Aorta (tissue), 5 donors: ENCODE measurements around the gene DHRSX. TPM values are rescaled to one million over a fixed set of nuclear protein-coding genes. Genes with fewer than 3 reads are reported as not detected.

ENCODE experiments used
- ATAC-seq: fragments of 200-7000 bp; cut with Tn5 transposase; one replicate; pipeline ENCODE4 v1.9.1; 2022; ENCODE audit warnings: moderate library complexity; ENCODE audit not compliant: low FRiP score
- DNase-seq, 2 donors: peaks; one replicate each; pipeline ENCODE4 v3.0.0-alpha.2; 2020
- H3K27ac ChIP-seq, 2 donors: one replicate each; pipeline ENCODE4 v1.5.1; 2013; ENCODE audit warnings: low read length in 2 of 2, mild to moderate bottlenecking in 2 of 2, moderate library complexity in 2 of 2, control low read depth in 1 of 2, inconsistent platforms in 1 of 2, low read depth in 1 of 2
- H3K27me3 ChIP-seq, 2 donors: one replicate each; pipeline ENCODE4 v1.6.1; 2013; ENCODE audit warnings: control low read depth in 1 of 2, low read length in 1 of 2, mild to moderate bottlenecking in 1 of 2, moderate library complexity in 1 of 2; ENCODE audit not compliant: insufficient read depth in 2 of 2, control insufficient read depth in 1 of 2
- H3K36me3 ChIP-seq, 2 donors: one replicate each; pipeline ENCODE4 v1.6.1; 2013; ENCODE audit warnings: control low read depth in 1 of 2, low read length in 1 of 2, mild to moderate bottlenecking in 1 of 2; ENCODE audit not compliant: insufficient read depth in 2 of 2, control insufficient read depth in 1 of 2
- H3K4me1 ChIP-seq, 2 donors: one replicate each; pipeline ENCODE4 v1.6.1; 2013; ENCODE audit warnings: low read length in 2 of 2, control low read depth in 1 of 2, mild to moderate bottlenecking in 1 of 2, moderate library complexity in 1 of 2; ENCODE audit not compliant: insufficient read depth in 2 of 2, control insufficient read depth in 1 of 2
- H3K4me3 ChIP-seq, 2 donors: one replicate each; pipeline ENCODE4 v1.5.1; 2013; ENCODE audit warnings: low read length in 2 of 2, control low read depth in 1 of 2, mild to moderate bottlenecking in 1 of 2
- H3K9me3 ChIP-seq: one replicate; pipeline ENCODE4 v1.6.1; 2013; ENCODE audit warnings: mild to moderate bottlenecking, low read length; ENCODE audit not compliant: control insufficient read depth
- WGBS, 2 donors: extraction: QIAGEN DNeasy Blood & Tissue Kit; methylation state at CpG; one replicate each; pipeline ENCODE4 v1.1.7; 2013; 5-methylcytosine and 5-hydroxymethylcytosine counted together
- intact Hi-C, 2 donors: fragments of 100-400 bp; cut with DNase I; formaldehyde crosslinking; loops; one replicate each; pipeline versions ENCODE4 v1.14.2 to v1.15.0; 2022
- polyA plus RNA-seq, 2 donors: library from polyadenylated mRNA; stranded (reverse); fragments of 200-250 nt; gene quantifications; one replicate each; pipeline ENCODE4 v1.2.3, GENCODE V29; 2013
- total RNA-seq, 2 donors: library from RNA; stranded (reverse); fragmentation: NEBNext Ultra II Directional; extraction: Animal tissue kit (Norgen Biotek cat#: 25700); gene quantifications; one replicate each; pipeline ENCODE4 v1.2.1, GENCODE V29; 2021
- donor health status: healthy with polysubstance abuse.
- donor health status: Bipolar disorder and iron deficiency.
- donor health status: DM: no; HTN: no; CAD: no.
- donor health status: DM: no; HTN: no; CAD: no.
- donor health status: DM: yes; HTN: yes; CAD: no.

Gene DHRSX
- total and polyA plus RNA-seq, 4 donors = 6.0 to 21.8 (median 11.7) TPM

DNA sequence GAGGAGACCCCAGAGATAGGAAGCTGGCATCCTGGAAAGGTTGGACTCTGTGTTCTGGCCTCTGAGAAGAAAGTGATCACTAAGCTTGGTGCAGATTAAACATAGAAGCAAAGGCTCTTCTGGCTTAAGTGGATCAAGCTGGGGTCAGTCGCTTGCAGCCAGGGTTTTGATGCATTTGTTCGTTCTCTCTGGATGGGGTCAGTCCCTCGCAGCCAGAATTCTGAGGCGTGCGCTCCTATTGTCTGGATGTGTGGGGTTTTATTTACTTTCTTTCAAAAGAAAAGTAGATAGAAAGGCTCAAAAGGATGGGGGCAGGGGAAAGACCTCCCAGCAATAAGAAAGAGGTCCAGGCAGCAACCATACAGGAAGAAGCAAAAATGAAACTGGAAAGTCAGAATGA lies 152.6 kb downstream of the DHRSX start:
- intact Hi-C loops = no loop called here
- no peaks in the 10 kb centered on the region for H3K27me3 ChIP-seq
- H3K4me1 ChIP-seq = no peaks in the 10 kb centered on the region
- H3K27ac ChIP-seq = no peak overlapping the region
- no peaks in the 10 kb centered on the region for H3K36me3 ChIP-seq
- H3K4me3 ChIP-seq = no peak overlapping the region
- no peaks in the 10 kb centered on the region for H3K9me3 ChIP-seq
- 75 to 98% methylated on average over 5 of the region's 5 CpGs for WGBS, 2 donors
- no peak for ATAC-seq
- DNase-seq = no peak

DNA sequence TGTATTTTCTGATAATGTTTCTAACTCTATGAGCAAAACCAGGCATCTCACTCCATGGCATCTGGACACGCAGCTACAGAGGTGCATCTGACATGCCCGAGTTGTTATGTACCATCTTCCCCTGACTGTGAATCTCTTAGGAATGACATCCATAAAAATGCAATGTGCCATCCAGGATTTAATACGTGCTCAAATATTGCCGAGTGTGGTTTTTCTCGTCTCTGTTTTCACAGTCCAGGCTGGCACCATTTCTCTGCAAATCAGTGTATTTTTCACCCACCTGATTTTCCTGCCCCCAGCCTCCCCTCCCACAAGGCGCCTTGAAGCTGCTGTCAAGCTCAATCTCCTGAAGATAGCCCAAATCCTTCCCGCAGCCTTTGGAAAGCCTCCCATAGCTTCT lies 154.6 kb downstream of the DHRSX start:
- Histone ChIP-seq H3K36me3 (no peaks in the 10 kb centered on the region), H3K27me3 (no peaks in the 10 kb centered on the region), H3K4me3 (no peak overlapping the region), H3K9me3 (no peaks in the 10 kb centered on the region), H3K4me1 (peaks cover 0 to 3% of the 10 kb centered on the region in 2 donors), H3K27ac (no peak overlapping the region)
- DNase-seq = no peak
- WGBS, 2 donors = 80 to 83% methylated on average over 7 of the region's 7 CpGs
- no peak for ATAC-seq
- intact Hi-C loops = no loop called here

DNA sequence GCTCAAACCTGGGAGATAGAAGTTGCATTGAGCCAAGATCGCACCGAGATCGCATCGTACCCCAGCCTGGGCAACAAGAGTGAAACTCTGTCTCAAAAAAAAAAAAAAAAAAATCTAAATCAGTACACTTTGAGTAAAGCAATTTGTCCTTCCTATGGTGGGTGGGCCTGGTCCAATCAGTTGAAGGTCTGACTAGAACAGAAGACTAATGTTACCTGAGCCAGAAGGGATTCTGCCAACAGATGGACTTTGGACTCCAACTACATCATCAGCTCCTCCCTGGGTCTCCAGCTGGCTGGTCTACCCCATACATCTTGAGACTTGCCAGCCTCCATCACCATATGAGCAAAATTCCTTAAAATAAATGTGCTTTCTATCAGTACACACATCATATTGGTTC lies 155.2 kb downstream of the DHRSX start:
- no peak for DNase-seq
- no peak overlapping the region for H3K27ac ChIP-seq
- no peaks in the 10 kb centered on the region for H3K27me3 ChIP-seq
- no peaks in the 10 kb centered on the region for H3K36me3 ChIP-seq
- WGBS, 2 donors = 97 to 98% methylated on average over 4 of the region's 4 CpGs
- intact Hi-C loops = no loop called here
- no peak for ATAC-seq
- no peaks in the 10 kb centered on the region for H3K9me3 ChIP-seq
- no peak overlapping the region for H3K4me3 ChIP-seq
- peaks cover 0 to 3% of the 10 kb centered on the region in 2 donors for H3K4me1 ChIP-seq

DNA sequence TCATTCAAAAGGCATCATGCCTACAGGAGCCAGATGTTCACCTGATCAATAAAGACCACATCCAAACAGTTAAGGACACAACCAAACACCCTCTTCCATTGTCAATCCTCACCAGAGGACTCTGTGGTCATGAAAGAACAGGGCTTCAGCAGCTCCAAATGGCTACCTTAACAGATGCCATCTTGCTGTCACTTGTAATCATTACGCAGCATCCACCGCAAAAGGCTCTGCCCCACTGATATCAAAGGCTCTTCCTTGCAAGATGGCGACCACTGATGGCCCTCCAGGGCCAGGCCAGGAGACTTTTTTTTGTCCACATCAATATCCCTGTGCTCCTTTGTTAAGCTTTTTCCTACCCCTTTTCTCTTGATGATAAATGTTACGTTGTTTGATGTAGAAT lies 157.4 kb downstream of the DHRSX start:
- intact Hi-C loops = no loop called here
- no peaks in the 10 kb centered on the region for H3K9me3 ChIP-seq
- no peak for DNase-seq
- H3K4me3 ChIP-seq = no peak overlapping the region
- 97% methylated on average over 4 of the region's 4 CpGs for WGBS, 2 donors
- no peak for ATAC-seq
- no peak overlapping the region for H3K27ac ChIP-seq
- H3K4me1 ChIP-seq = peaks cover 0 to 3% of the 10 kb centered on the region in 2 donors
- no peaks in the 10 kb centered on the region for H3K27me3 ChIP-seq
- H3K36me3 ChIP-seq = no peaks in the 10 kb centered on the region

DNA sequence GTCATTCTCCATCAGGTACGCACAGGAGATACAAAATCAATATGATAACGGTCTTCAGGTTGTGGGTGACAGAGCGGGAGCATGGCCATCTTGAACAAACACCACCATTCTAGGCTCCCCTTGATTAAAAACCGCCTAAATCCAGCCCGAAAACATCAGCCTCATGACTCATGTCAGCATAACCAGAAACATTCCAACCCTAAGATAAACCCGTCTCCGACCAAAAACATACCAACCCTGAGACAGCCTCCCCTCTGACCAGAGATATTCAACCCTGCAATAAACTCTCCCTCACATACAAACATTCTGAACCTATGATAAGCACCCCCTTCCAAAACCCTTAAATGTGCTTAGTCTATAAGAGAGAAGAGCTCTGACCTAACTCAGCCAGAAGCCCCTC lies 157.9 kb downstream of the DHRSX start:
- DNase-seq = no peak
- Histone ChIP-seq H3K27ac (peak overlapping the region in 1 of 2 donors; percentile 55), H3K36me3 (no peaks in the 10 kb centered on the region), H3K27me3 (no peaks in the 10 kb centered on the region), H3K9me3 (no peaks in the 10 kb centered on the region), H3K4me1 (peaks cover 0 to 3% of the 10 kb centered on the region in 2 donors), H3K4me3 (no peak overlapping the region)
- WGBS, 2 donors = 29% methylated on average over 7 of the region's 7 CpGs
- no peak for ATAC-seq
- intact Hi-C loops = no loop called here

DNA sequence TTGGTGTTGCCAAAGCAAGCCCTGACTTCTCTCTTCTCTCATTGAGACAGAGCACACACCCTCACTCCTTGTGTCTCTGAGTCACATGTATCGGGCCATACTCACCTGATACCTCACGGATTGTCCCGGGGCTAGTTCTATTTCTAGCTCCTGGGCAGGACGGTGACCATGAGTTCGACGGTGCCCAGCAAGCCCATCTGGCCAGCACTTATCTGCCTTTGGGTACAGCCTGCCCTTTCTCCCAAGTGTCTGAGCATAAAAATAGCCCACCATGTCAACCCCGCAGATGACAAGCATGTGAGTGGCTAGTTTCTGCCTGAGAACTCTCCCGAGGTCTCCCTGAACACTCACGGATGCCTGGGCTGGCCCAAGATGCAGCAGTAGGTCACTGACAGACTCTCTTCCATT lies 158.5 kb downstream of the DHRSX start:
- Histone ChIP-seq H3K9me3 (no peaks in the 10 kb centered on the region), H3K27me3 (no peaks in the 10 kb centered on the region), H3K27ac (peak overlapping the region in 1 of 2 donors; percentile 55), H3K4me3 (no peak overlapping the region), H3K4me1 (peaks cover 0 to 3% of the 10 kb centered on the region in 2 donors), H3K36me3 (no peaks in the 10 kb centered on the region)
- DNase-seq = no peak
- peak; percentile 38 for ATAC-seq
- 11 to 24% methylated on average over 9 of the region's 9 CpGs for WGBS, 2 donors
- intact Hi-C loops = no loop called here

DNA sequence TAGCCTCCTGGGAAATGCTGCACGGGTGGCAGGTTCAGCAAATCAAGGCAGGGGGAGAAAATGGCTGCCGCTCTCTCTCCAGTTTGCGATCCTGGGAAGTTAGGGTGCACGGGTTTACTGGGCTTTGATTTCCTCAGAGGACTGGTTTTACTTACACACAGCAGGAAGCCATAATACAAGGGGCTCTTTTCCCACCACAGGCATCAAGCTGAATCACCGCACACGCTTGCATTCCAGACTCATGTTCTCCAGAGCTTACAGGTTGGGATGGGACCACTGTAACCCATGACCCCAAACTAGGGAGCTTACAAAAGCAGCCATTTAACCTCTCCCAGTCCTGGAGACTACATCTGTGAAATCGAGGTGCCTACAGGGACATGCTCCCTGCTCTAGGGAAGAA lies 159.8 kb downstream of the DHRSX start:
- H3K27ac ChIP-seq = no peak overlapping the region
- no peaks in the 10 kb centered on the region for H3K27me3 ChIP-seq
- DNase-seq (no peak), ATAC-seq (no peak)
- peaks cover 0 to 3% of the 10 kb centered on the region in 2 donors for H3K4me1 ChIP-seq
- no peak overlapping the region for H3K4me3 ChIP-seq
- intact Hi-C loops = no loop called here
- H3K36me3 ChIP-seq = no peaks in the 10 kb centered on the region
- 91 to 94% methylated on average over 7 of the region's 7 CpGs for WGBS, 2 donors
- H3K9me3 ChIP-seq = no peaks in the 10 kb centered on the region

DNA sequence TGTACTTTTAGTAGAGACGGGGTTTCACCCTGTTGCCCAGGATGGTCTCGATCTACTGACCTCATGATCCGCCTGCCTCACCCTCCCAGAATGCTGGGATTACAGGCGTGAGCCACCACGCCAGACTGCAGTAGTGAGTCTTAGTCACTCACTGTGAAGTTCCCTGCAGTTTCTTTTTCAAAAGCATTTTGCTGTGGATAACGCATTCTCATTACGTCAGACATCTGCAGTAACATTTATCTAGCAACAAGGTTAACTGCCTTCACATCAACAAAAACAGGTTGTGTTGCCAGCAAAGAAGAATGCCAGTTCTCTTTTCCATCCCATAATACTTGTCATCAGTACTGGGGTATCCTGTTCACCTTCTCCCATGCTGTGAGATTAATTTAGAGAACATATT lies 164.6 kb downstream of the DHRSX start:
- Histone ChIP-seq H3K9me3 (no peaks in the 10 kb centered on the region), H3K27ac (no peak overlapping the region), H3K4me1 (no peaks in the 10 kb centered on the region), H3K4me3 (no peak overlapping the region), H3K27me3 (no peaks in the 10 kb centered on the region), H3K36me3 (no peaks in the 10 kb centered on the region)
- ATAC-seq (no peak), DNase-seq (no peak)
- intact Hi-C loops = no loop called here
- WGBS, 2 donors = 96 to 98% methylated on average over 7 of the region's 7 CpGs

DNA sequence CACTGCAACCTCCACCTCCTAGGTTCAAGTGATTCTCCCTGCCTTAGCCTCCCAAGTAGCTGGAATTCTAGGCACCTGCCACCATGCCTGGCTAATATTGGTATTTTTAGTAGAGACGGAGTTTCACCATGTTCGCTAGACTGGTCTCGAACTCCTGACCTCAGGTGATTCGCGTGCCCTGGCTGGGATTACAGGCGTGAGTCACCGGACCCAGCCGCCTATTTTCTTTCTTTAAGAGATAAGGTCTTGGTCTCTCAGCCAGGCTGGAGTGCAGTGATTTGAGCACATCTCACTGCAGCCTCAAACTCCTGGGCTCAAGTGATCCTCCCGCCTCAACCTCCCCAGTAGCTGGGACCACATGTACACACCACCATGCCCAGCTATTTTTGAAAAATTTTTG lies 166.5 kb downstream of the DHRSX start:
- H3K36me3 ChIP-seq = no peaks in the 10 kb centered on the region
- no peak for ATAC-seq
- 84 to 85% methylated on average over 9 of the region's 9 CpGs for WGBS, 2 donors
- H3K27me3 ChIP-seq = no peaks in the 10 kb centered on the region
- intact Hi-C loops = no loop called here
- no peak for DNase-seq
- H3K27ac ChIP-seq = no peak overlapping the region
- no peak overlapping the region for H3K4me3 ChIP-seq
- H3K9me3 ChIP-seq = no peaks in the 10 kb centered on the region
- no peaks in the 10 kb centered on the region for H3K4me1 ChIP-seq
